Ovary (tissue), 3 donors: ENCODE results near the gene TICAM2.

ENCODE experiments used
- POLR2A ChIP-seq: fragments of 450-650 bp; IDR thresholded peaks from one replicate; pipeline ENCODE4 v1.6.1; 2017; ENCODE audit warnings: antibody characterized with exemption, mild to moderate bottlenecking, moderate library complexity
- TF ChIP-seq, protein P1 (sequence below), 3 donors: fragments of 450-650 bp in 2 of 3; fragments of 200-600 bp in 1 of 3; IDR thresholded peaks; one replicate each; pipeline versions ENCODE4 v1.5.1 to v1.8.0; 2016 to 2022; ENCODE audit warnings: antibody characterized with exemption in 3 of 3, mild to moderate bottlenecking in 1 of 3
- donor health status: DM: no; HTN: no; CAD: no.

DNA sequence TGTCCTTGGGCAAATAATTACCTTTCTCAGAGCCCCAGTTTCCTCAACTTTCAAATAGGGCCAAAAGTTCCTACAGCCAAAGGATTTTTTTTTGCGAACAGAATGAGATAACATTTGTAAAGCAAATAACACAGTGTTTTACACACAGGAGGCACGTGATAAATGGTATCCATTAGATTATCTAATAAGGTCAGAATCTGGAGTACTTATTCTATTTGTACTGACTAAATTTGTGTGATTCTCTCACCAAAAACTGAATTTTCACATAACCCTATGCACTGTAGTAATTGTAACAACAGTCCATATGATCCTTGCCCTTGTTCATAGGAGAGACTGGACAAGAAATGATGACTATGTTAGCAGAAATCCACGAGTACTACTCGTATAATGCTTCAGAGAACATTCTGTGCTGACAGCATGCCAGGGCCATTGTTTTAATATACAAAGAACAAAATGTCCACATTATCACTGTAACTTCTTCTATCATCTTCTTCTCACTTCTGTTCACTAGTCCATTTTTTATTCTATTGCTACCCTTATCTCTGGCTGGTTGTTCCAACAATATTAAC, 43.8 kb downstream of the TICAM2 start:
- TF ChIP-seq, protein P1, sequence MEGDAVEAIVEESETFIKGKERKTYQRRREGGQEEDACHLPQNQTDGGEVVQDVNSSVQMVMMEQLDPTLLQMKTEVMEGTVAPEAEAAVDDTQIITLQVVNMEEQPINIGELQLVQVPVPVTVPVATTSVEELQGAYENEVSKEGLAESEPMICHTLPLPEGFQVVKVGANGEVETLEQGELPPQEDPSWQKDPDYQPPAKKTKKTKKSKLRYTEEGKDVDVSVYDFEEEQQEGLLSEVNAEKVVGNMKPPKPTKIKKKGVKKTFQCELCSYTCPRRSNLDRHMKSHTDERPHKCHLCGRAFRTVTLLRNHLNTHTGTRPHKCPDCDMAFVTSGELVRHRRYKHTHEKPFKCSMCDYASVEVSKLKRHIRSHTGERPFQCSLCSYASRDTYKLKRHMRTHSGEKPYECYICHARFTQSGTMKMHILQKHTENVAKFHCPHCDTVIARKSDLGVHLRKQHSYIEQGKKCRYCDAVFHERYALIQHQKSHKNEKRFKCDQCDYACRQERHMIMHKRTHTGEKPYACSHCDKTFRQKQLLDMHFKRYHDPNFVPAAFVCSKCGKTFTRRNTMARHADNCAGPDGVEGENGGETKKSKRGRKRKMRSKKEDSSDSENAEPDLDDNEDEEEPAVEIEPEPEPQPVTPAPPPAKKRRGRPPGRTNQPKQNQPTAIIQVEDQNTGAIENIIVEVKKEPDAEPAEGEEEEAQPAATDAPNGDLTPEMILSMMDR (IDR thresholded peaks at IDR 0.05) = no peak
- TF ChIP-seq POLR2A = no peak
